HepG2 (cell line): ENCODE measurements around the gene FAM83F. TPM values are rescaled to one million over a fixed set of nuclear protein-coding genes. Genes with fewer than 3 reads are reported as not detected.

Experiments used
- CENPT ChIP-seq: sonication (generic); formaldehyde crosslinking; IDR thresholded peaks from 2 replicates; pipeline ENCODE4 v1.8.0; 2022; ENCODE audit warnings: low read depth, mild to moderate bottlenecking, moderate library complexity, missing genetic modification reagents
- CSRNP2 ChIP-seq: sonication (generic); formaldehyde crosslinking; conservative IDR thresholded peaks from 2 replicates; pipeline ENCODE4 v1.8.0; 2022; ENCODE audit warnings: low read depth, missing genetic modification reagents
- EED ChIP-seq: sonication (generic); formaldehyde crosslinking; IDR thresholded peaks from 2 replicates; pipeline ENCODE4 v1.5.0; 2020; ENCODE audit warnings: mild to moderate bottlenecking, missing genetic modification reagents
- HMGA1 ChIP-seq: sonication (generic); formaldehyde crosslinking; conservative IDR thresholded peaks from 2 replicates; pipeline ENCODE4 v1.4.0; 2020; ENCODE audit warnings: missing genetic modification reagents
- MAFG ChIP-seq: sonication (generic); formaldehyde crosslinking; IDR thresholded peaks from 2 replicates; pipeline ENCODE4 v1.5.1; 2020; ENCODE audit warnings: mild to moderate bottlenecking, missing genetic modification reagents
- NFKBIZ ChIP-seq: IDR thresholded peaks from 2 replicates; pipeline ENCODE4 v1.6.1; 2018; ENCODE audit warnings: missing genetic modification reagents, missing compliant biosample characterization
- POGZ ChIP-seq: sonication (generic); formaldehyde crosslinking; IDR thresholded peaks from 2 replicates; pipeline ENCODE4 v1.4.0; 2020; ENCODE audit warnings: mild to moderate bottlenecking, missing genetic modification reagents
- SIN3A ChIP-seq: IDR thresholded peaks from 2 replicates; pipeline ENCODE4 v1.6.1; 2011; ENCODE audit warnings: low read depth, mild to moderate bottlenecking, control low read depth, low read length, borderline replicate concordance
- SRSF9 ChIP-seq: fragments of 200-400 bp; formaldehyde crosslinking; IDR thresholded peaks from 2 replicates; pipeline ENCODE4 v1.6.1; 2018; ENCODE audit warnings: borderline replicate concordance, mild to moderate bottlenecking, low read depth, low read length; ENCODE audit not compliant: insufficient read depth, poor library complexity, severe bottlenecking
- TBX3 ChIP-seq: fragments of 450-650 bp; IDR thresholded peaks from 2 replicates; pipeline ENCODE4 v1.6.1; 2017; ENCODE audit warnings: antibody characterized with exemption, mild to moderate bottlenecking, inconsistent platforms, borderline replicate concordance
- ZBTB7B ChIP-seq: sonication (generic); formaldehyde crosslinking; IDR thresholded peaks from 2 replicates; pipeline ENCODE4 v1.4.0; 2020; ENCODE audit warnings: missing genetic modification reagents
- ZC3H13 ChIP-seq: sonication (generic); formaldehyde crosslinking; IDR thresholded peaks from 2 replicates; pipeline ENCODE4 v1.8.1; 2023; ENCODE audit warnings: mild to moderate bottlenecking, missing genetic modification reagents, moderate library complexity
- ZMYM2 ChIP-seq: sonication (generic); formaldehyde crosslinking; IDR thresholded peaks from 2 replicates; pipeline ENCODE4 v1.8.0; 2022; ENCODE audit warnings: mild to moderate bottlenecking, missing genetic modification reagents
- ZNF24 ChIP-seq: fragments of 450-650 bp; IDR thresholded peaks from 2 replicates; pipeline ENCODE4 v1.6.1; 2017; ENCODE audit warnings: antibody characterized with exemption, mild to moderate bottlenecking
- ZNF609 ChIP-seq: sonication (generic); formaldehyde crosslinking; IDR thresholded peaks from 2 replicates; pipeline ENCODE4 v1.4.0; 2020; ENCODE audit warnings: mild to moderate bottlenecking, missing genetic modification reagents, borderline replicate concordance
- ZNF83 ChIP-seq: sonication (generic); formaldehyde crosslinking; IDR thresholded peaks from 2 replicates; pipeline ENCODE4 v1.4.0; 2020; ENCODE audit warnings: missing genetic modification reagents, mild to moderate bottlenecking, borderline replicate concordance
- polyA plus RNA-seq, 8 experiments: library from polyadenylated mRNA; depleted of rRNA in 3 of 8; stranded (reverse) in 7 of 8; unstranded in 1 of 8; fragments of >200 nt; fragmentation: Illumina TruSeq in 4 of 8; extraction: Trizol in 4 of 8; gene quantifications; 2 replicates each; pipeline versions ENCODE4 v1.2.1 to v1.2.3, GENCODE V29; 2011 to 2016; ENCODE audit warnings: low read depth in 4 of 8, missing spikeins in 1 of 8, mixed read lengths in 1 of 8; ENCODE audit not compliant: insufficient read depth in 1 of 8
- total RNA-seq, 5 experiments: library from RNA; depleted of rRNA; stranded (reverse); fragments of >200 nt; fragmentation: Illumina TruSeq; extraction: Trizol; gene quantifications; 2 replicates each; pipeline ENCODE4 v1.2.3, GENCODE V29; 2016; ENCODE audit warnings: low read depth in 1 of 5
- TF ChIP-seq, protein P1 (sequence below): sonication (generic); formaldehyde crosslinking; IDR thresholded peaks from 2 replicates; pipeline ENCODE4 v1.4.0; 2020; ENCODE audit warnings: missing genetic modification reagents, mild to moderate bottlenecking, borderline replicate concordance
- TF ChIP-seq, protein P2 (sequence below): sonication (generic); formaldehyde crosslinking; IDR thresholded peaks from 2 replicates; pipeline ENCODE4 v1.4.0; 2020; ENCODE audit warnings: mild to moderate bottlenecking, missing genetic modification reagents

Gene FAM83F
- total and polyA plus RNA-seq, 2 of the 13 experiments (the other 11 are each of a cell fraction or from before 2014, with no cell fraction given), result not detected

GRCh38 chr22:40044102-40044869, 49.5 kb downstream of the FAM83F start (continued):
- no peak for TF ChIP-seq ZNF609 (CRISPR knock-in tag)
- TF ChIP-seq ZC3H13 (CRISPR knock-in tag), result no peak
- TF ChIP-seq NFKBIZ, result no peak; the same call in 1 of the 2 replicates
- TF ChIP-seq SRSF9, result no peak
- no peak for TF ChIP-seq HMGA1 (CRISPR knock-in tag)
- TF ChIP-seq POGZ (CRISPR knock-in tag), result 0 out of 2 replicates have a peak, but pooled peaks have one; percentile 25
- TF ChIP-seq ZBTB7B (CRISPR knock-in tag), result 0 out of 2 replicates have a peak, but pooled peaks have one; percentile 11
- no peak for TF ChIP-seq ZMYM2 (CRISPR knock-in tag)
- TF ChIP-seq SIN3A, result peak; percentile 75; the same call in 1 of the 2 replicates
- 0 out of 2 replicates have a peak, but pooled peaks have one; percentile 12 for TF ChIP-seq ZNF83 (CRISPR knock-in tag)
- TF ChIP-seq TBX3, result no peak; the same call in 1 of the 2 replicates
- TF ChIP-seq CENPT (CRISPR knock-in tag), result no peak
- TF ChIP-seq, protein P1, sequence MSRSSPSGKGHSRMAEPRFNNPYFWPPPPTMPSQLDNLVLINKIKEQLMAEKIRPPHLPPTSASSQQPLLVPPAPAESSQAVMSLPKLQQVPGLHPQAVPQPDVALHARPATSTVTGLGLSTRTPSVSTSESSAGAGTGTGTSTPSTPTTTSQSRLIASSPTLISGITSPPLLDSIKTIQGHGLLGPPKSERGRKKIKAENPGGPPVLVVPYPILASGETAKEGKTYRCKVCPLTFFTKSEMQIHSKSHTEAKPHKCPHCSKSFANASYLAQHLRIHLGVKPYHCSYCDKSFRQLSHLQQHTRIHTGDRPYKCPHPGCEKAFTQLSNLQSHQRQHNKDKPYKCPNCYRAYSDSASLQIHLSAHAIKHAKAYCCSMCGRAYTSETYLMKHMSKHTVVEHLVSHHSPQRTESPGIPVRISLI (CRISPR knock-in tag), result no peak
- TF ChIP-seq, protein P2, sequence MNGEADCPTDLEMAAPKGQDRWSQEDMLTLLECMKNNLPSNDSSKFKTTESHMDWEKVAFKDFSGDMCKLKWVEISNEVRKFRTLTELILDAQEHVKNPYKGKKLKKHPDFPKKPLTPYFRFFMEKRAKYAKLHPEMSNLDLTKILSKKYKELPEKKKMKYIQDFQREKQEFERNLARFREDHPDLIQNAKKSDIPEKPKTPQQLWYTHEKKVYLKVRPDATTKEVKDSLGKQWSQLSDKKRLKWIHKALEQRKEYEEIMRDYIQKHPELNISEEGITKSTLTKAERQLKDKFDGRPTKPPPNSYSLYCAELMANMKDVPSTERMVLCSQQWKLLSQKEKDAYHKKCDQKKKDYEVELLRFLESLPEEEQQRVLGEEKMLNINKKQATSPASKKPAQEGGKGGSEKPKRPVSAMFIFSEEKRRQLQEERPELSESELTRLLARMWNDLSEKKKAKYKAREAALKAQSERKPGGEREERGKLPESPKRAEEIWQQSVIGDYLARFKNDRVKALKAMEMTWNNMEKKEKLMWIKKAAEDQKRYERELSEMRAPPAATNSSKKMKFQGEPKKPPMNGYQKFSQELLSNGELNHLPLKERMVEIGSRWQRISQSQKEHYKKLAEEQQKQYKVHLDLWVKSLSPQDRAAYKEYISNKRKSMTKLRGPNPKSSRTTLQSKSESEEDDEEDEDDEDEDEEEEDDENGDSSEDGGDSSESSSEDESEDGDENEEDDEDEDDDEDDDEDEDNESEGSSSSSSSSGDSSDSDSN, result no peak
- no peak for TF ChIP-seq EED (CRISPR knock-in tag)
- TF ChIP-seq CSRNP2 (CRISPR knock-in tag), result no peak
- no peak for TF ChIP-seq ZNF24
- TF ChIP-seq MAFG (CRISPR knock-in tag), result no peak
